Neuronal stem cell (in vitro differentiated cells): ENCODE results near the gene ULBP3.
"Not testable (repeated sequence)": the region's sequence is repeated elsewhere in the genome, so short reads cannot be mapped to it uniquely, and the experiment has no call there.

Experiments used
- DNase-seq: peaks from one replicate; pipeline ENCODE4 v3.0.0-alpha.2; 2013; ENCODE audit warnings: low spot score
- H2AFZ ChIP-seq: one replicate; pipeline ENCODE4 v1.6.1; 2013; ENCODE audit warnings: mild to moderate bottlenecking, low read length, inconsistent platforms
- H2AK5ac ChIP-seq: 2 replicates; pipeline ENCODE4 v1.6.1; 2013; ENCODE audit warnings: low read depth, mild to moderate bottlenecking, inconsistent platforms, low read length, moderate library complexity, mixed read lengths
- H2BK120ac ChIP-seq: 2 replicates; pipeline ENCODE4 v1.6.1; 2013; ENCODE audit warnings: low read depth, mild to moderate bottlenecking, inconsistent platforms, low read length, moderate library complexity, mixed read lengths
- H2BK12ac ChIP-seq: one replicate; pipeline ENCODE4 v1.6.1; 2013; ENCODE audit warnings: low read length, inconsistent platforms
- H2BK15ac ChIP-seq: 2 replicates; pipeline ENCODE4 v1.6.1; 2013; ENCODE audit warnings: mild to moderate bottlenecking, low read length, inconsistent platforms, mixed read lengths
- H2BK5ac ChIP-seq: one replicate; pipeline ENCODE4 v1.6.1; 2013; ENCODE audit warnings: inconsistent platforms, mild to moderate bottlenecking, low read length, moderate library complexity
- H3K14ac ChIP-seq: one replicate; pipeline ENCODE4 v1.6.1; 2013; ENCODE audit warnings: low read length, inconsistent platforms
- H3K18ac ChIP-seq: 2 replicates; pipeline ENCODE4 v1.6.1; 2013; ENCODE audit warnings: low read length, inconsistent platforms
- H3K23ac ChIP-seq: 2 replicates; pipeline ENCODE4 v1.6.1; 2013; ENCODE audit warnings: low read depth, mild to moderate bottlenecking, mixed read lengths, low read length, inconsistent platforms; ENCODE audit not compliant: poor library complexity
- H3K27ac ChIP-seq: replicated peaks from 3 replicates; pipeline ENCODE4 v1.5.1; 2013; ENCODE audit warnings: low read length, inconsistent platforms
- H3K27me3 ChIP-seq, 3 experiments: 2 replicates each; pipeline ENCODE4 v1.6.1; 2013; ENCODE audit warnings: low read length in 3 of 3, mild to moderate bottlenecking in 2 of 3, inconsistent platforms in 1 of 3, low read depth in 1 of 3, mixed read lengths in 1 of 3, moderate library complexity in 1 of 3; ENCODE audit not compliant: control insufficient read depth in 3 of 3, insufficient read depth in 3 of 3
- H3K36me3 ChIP-seq, 2 donors: replicated peaks in 1 of 2; 2 replicates each; pipeline ENCODE4 v1.6.1; 2013; ENCODE audit warnings: low read length in 2 of 2; ENCODE audit not compliant: control insufficient read depth in 2 of 2, insufficient read depth in 2 of 2
- H3K4ac ChIP-seq: 2 replicates; pipeline ENCODE4 v1.6.1; 2013; ENCODE audit warnings: inconsistent platforms, mild to moderate bottlenecking, low read length, moderate library complexity
- H3K4me1 ChIP-seq, 2 donors: 1 replicate in 1 of 2; 2 replicates in 1 of 2; pipeline ENCODE4 v1.6.1; 2013; ENCODE audit warnings: low read length in 2 of 2, low read depth in 1 of 2; ENCODE audit not compliant: control insufficient read depth in 2 of 2, insufficient read depth in 1 of 2
- H3K4me2 ChIP-seq: one replicate; pipeline ENCODE4 v1.6.1; 2013; ENCODE audit warnings: mild to moderate bottlenecking, low read length, inconsistent platforms; ENCODE audit not compliant: insufficient read depth, poor library complexity, severe bottlenecking
- H3K4me3 ChIP-seq, 2 donors: 2 replicates each; pipeline ENCODE4 v1.5.1; 2013; ENCODE audit warnings: low read length in 2 of 2, mild to moderate bottlenecking in 2 of 2, inconsistent platforms in 1 of 2, moderate library complexity in 1 of 2
- H3K79me1 ChIP-seq: one replicate; pipeline ENCODE4 v1.6.1; 2013; ENCODE audit warnings: low read depth, mild to moderate bottlenecking, inconsistent platforms, low read length, moderate library complexity
- H3K9ac ChIP-seq: one replicate; pipeline ENCODE4 v1.6.1; 2013; ENCODE audit warnings: mild to moderate bottlenecking, low read depth, low read length, inconsistent platforms; ENCODE audit not compliant: poor library complexity
- H3K9me3 ChIP-seq, 2 donors: replicated peaks in 1 of 2; 2 replicates each; pipeline versions ENCODE3 to v1.6.1; 2013; ENCODE audit warnings: low read length in 2 of 2, mild to moderate bottlenecking in 2 of 2, inconsistent platforms in 1 of 2, low read depth in 1 of 2, mixed read lengths in 1 of 2, moderate library complexity in 1 of 2; ENCODE audit not compliant: control insufficient read depth in 2 of 2, insufficient read depth in 1 of 2
- H4K8ac ChIP-seq: one replicate; pipeline ENCODE4 v1.6.1; 2013; ENCODE audit warnings: low read depth, mild to moderate bottlenecking, inconsistent platforms, low read length, moderate library complexity
- H4K91ac ChIP-seq: one replicate; pipeline ENCODE4 v1.6.1; 2013; ENCODE audit warnings: low read length, low read depth, mild to moderate bottlenecking, inconsistent platforms; ENCODE audit not compliant: poor library complexity
- WGBS, 2 donors: extraction: QIAGEN DNeasy Blood & Tissue Kit; methylation state at CpG; one replicate each; pipeline ENCODE4 v1.1.7; 2013; ENCODE audit warnings: missing lambda C conversion rate in 2 of 2, mixed read lengths in 1 of 2; ENCODE audit not compliant: insufficient read length in 2 of 2, insufficient replicate concordance in 1 of 2; ENCODE audit errors: extremely low coverage in 2 of 2; 5-methylcytosine and 5-hydroxymethylcytosine counted together

The ULBP3 gene

DNA sequence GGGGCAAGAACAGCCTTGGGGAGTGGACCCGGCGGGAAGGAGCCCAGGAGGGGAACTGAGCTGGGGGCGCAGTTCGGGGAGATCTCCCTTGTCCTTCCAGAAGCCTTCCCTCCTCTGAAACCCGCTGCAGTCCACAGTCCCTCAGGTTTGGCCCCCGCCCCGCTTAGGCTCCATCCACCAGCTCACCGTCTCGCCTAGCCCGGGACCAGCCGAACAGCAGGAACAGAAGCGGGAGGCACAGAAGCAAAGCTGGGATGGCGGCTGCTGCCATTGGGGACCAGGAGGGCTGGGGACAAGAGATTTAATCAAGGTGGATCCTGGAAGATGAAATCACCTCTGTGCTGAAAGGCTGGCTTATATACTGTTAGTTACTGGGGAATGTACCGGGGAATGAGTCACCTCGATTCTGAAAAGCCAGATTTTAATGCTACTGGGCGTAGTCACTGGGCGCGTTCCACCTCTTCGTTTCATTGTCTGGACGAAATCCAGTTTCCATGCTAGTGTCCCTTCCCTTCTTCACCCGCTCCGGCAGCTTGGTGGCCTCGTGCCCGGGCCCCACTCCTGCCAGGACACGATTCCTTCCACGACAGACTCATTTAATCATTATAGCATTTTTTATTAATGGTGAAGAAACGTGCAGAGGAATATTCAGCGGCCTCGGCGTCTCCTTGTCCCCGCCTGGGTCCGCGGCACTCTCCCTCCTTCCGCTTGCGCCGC is 43.6 kb downstream of the ULBP3 start, which contains the start of gene RAET1L:
Gene RAET1L, minus strand, starts transcription at position 332 of the 717 bp plus-strand sequence. Its CDS starts 61 bp downstream, at position 271.
- Histone ChIP-seq H3K9ac (no peak within 1 kb of the TSS), H3K79me1 (no peaks in the 10 kb centered on the region), H3K4me3 (no peak within 1 kb of the TSS), H3K4ac (no peak within 1 kb of the TSS), H2AK5ac (peak within 1 kb of the TSS; percentile 37), H3K14ac (no peak within 1 kb of the TSS), H2BK120ac (no peak within 1 kb of the TSS), H3K23ac (peak within 1 kb of the TSS; percentile 52), H4K91ac (no peak within 1 kb of the TSS), H2AFZ (no peak within 1 kb of the TSS), H3K18ac (peak within 1 kb of the TSS; percentile 64), H3K36me3 (no peaks in the 10 kb centered on the region), H3K27ac (no peak within 1 kb of the TSS), H3K4me1 (no peaks in the 10 kb centered on the region), H3K9me3 (no peaks in the 10 kb centered on the region), H3K4me2 (no peak within 1 kb of the TSS), H4K8ac (no peak within 1 kb of the TSS), H2BK15ac (no peak within 1 kb of the TSS), H3K27me3 (peaks cover 0 to 49% (median 9%) of the 10 kb centered on the region in 3 experiments), H2BK12ac (no peak within 1 kb of the TSS), H2BK5ac (peak within 1 kb of the TSS; percentile 22)
- no peak for DNase-seq
- WGBS, 2 donors: no CpG with 5 or more reads among the region's 36 CpGs

DNA sequence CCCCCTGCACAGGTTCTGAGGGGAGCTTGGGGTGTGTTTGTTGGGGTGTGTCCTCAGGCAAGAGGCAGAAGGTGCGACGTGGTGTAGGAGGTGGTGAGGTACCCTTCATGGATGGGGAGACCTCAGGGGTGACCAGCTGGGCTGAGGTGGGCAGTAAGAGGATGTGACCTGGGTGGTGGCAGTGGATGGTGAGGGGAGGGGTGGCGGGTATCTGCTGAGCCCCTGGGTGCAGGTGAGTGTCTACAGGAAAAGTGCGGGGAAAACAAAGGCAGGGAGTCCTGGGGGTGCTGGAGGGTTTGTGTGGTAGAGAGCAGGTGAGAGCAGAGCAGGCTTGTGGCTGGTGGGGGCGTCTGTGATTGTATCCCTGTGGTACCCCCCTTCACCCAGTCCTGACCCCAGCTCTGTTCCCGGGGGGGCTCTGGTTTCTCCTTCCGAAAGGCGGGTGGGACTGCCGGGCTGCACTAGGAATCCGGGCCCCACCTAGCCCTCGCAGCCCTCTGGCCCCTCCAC is 44.2 kb downstream of the ULBP3 start:
- H2BK5ac ChIP-seq: no peak overlapping the region
- no peak overlapping the region for H3K4me3 ChIP-seq
- no peak overlapping the region for H3K27ac ChIP-seq
- H3K27me3 ChIP-seq: peaks cover 0 to 43% (median 9%) of the 10 kb centered on the region in 3 experiments
- no peaks in the 10 kb centered on the region for H3K9me3 ChIP-seq
- WGBS, 2 donors: no CpG with 5 or more reads among the region's 11 CpGs
- H4K91ac ChIP-seq: no peak overlapping the region
- H3K9ac ChIP-seq: no peak overlapping the region
- H2BK15ac ChIP-seq: no peak overlapping the region
- peak overlapping the region; percentile 52 for H3K23ac ChIP-seq
- peak overlapping the region; percentile 37 for H2AK5ac ChIP-seq
- H3K36me3 ChIP-seq: no peaks in the 10 kb centered on the region
- no peaks in the 10 kb centered on the region for H3K79me1 ChIP-seq
- H2BK120ac ChIP-seq: no peak overlapping the region
- H4K8ac ChIP-seq: no peak overlapping the region
- H2AFZ ChIP-seq: no peak overlapping the region
- no peak overlapping the region for H3K4ac ChIP-seq
- DNase-seq: no peak
- H3K4me2 ChIP-seq: no peak overlapping the region
- no peak overlapping the region for H2BK12ac ChIP-seq
- no peak overlapping the region for H3K14ac ChIP-seq
- H3K4me1 ChIP-seq: no peaks in the 10 kb centered on the region
- H3K18ac ChIP-seq: peak overlapping the region; percentile 44

DNA sequence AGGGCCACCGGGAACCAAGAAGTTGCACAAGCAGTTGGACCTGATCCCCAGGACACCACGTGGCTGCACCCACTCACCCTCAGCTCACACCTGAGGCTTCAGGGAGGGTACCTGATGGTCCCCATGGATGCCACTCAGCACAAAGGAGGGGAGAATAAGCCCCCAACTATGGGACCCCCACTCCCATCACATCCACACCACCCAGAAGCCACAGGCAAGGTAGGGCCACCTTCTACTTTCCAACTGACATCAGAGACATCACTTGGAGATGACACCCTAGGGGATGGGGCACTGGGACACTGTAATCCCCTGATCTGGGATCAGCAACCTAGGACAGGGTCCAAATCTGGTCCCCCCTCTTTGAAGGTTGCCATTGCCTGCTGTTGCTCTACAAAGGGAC is 44.9 kb downstream of the ULBP3 start:
- H3K27ac ChIP-seq, H3K4me1 ChIP-seq, H4K8ac ChIP-seq, H3K4ac ChIP-seq, H3K4me3 ChIP-seq, H3K23ac ChIP-seq, H2BK15ac ChIP-seq, H2BK12ac ChIP-seq, H3K4me2 ChIP-seq, H2AFZ ChIP-seq, H3K36me3 ChIP-seq, H3K14ac ChIP-seq, H3K9ac ChIP-seq, H3K18ac ChIP-seq, H2AK5ac ChIP-seq, H4K91ac ChIP-seq, H2BK120ac ChIP-seq, H3K79me1 ChIP-seq, H2BK5ac ChIP-seq, DNase-seq, H3K9me3 ChIP-seq: not testable (repeated sequence)
- H3K27me3 ChIP-seq: peaks cover 0 to 43% (median 9%) of the 10 kb centered on the region in 3 experiments
- WGBS, 2 donors: no CpG with 5 or more reads among the region's 2 CpGs

DNA sequence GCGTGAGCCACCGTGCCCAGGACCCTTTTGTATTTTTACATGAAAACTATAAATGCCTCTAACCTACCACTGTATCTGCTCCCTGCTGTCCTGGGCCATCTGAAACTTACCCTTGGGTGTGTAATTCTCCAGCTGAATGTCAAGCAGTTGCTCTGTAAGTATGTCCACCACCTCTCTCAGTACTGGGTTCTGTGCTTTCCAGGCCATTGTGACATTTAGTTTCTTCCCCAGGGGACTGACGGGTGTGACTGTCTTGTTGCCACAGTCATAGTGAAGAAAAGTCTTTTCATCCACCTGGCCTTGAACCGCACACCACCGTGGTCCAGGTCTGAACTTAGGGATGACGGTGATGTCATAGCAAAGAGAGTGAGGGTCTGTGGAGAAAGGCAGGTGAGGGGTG is 47.1 kb downstream of the ULBP3 start:
- not testable (repeated sequence) for H2BK5ac ChIP-seq, H3K27ac ChIP-seq, H3K4me1 ChIP-seq, H3K4ac ChIP-seq, H3K23ac ChIP-seq, H3K9ac ChIP-seq, H3K9me3 ChIP-seq, H4K8ac ChIP-seq, H3K36me3 ChIP-seq, H3K18ac ChIP-seq, H2BK15ac ChIP-seq, H2AFZ ChIP-seq, H2BK12ac ChIP-seq, H4K91ac ChIP-seq, H2BK120ac ChIP-seq, H3K4me3 ChIP-seq, H3K14ac ChIP-seq, H3K4me2 ChIP-seq, DNase-seq, H2AK5ac ChIP-seq, H3K79me1 ChIP-seq
- WGBS, 2 donors: no CpG with 5 or more reads among the region's 6 CpGs
- H3K27me3 ChIP-seq: peaks cover 0 to 32% (median 6%) of the 10 kb centered on the region in 3 experiments
